HG03520 (cell line): ENCODE measurements around the gene TRIM71.
"Not testable (repeated sequence)": the region's sequence is repeated elsewhere in the genome, so short reads cannot be mapped to it uniquely, and the experiment has no call there.

Experiments
- ATAC-seq: cut with Tn5 transposase; IDR thresholded peaks from one replicate; pipeline ENCODE4 v1.9.1; 2021; ENCODE audit warnings: mild to moderate bottlenecking, moderate library complexity; ENCODE audit not compliant: unreplicated experiment

Gene TRIM71

GRCh38 chr3:32922078-32922477 lies 104.3 kb downstream of the TRIM71 start:
- ATAC-seq, result no peak

- ATAC-seq, result no peak
These were observed 112.4 kb downstream of the TRIM71 start for GRCh38 chr3:32930161-32930560.

- ATAC-seq, result not testable (repeated sequence)
These were observed 113.5 kb downstream of the TRIM71 start for GRCh38 chr3:32931273-32931672.

- no peak for ATAC-seq
These were observed 116.4 kb downstream of the TRIM71 start for GRCh38 chr3:32934150-32934742.

- no peak for ATAC-seq
These were observed 119.5 kb downstream of the TRIM71 start for GRCh38 chr3:32937331-32937730.

GRCh38 chr3:32939531-32940284 lies 121.9 kb downstream of the TRIM71 start:
- not testable (repeated sequence) for ATAC-seq

GRCh38 chr3:32940726-32941125 lies 122.9 kb downstream of the TRIM71 start:
- no peak for ATAC-seq

- ATAC-seq, result no peak
These were observed 127.3 kb downstream of the TRIM71 start for GRCh38 chr3:32945136-32945535.

- ATAC-seq, result not testable (repeated sequence)
These were observed 127.8 kb downstream of the TRIM71 start for GRCh38 chr3:32945598-32945997.

GRCh38 chr3:32946973-32947788 lies 129.4 kb downstream of the TRIM71 start:
- peak; percentile 18 for ATAC-seq
